OCI-LY3 (cell line): ENCODE data around the gene GRID2.
"Not testable (repeated sequence)": the region's sequence is repeated elsewhere in the genome, so short reads cannot be mapped to it uniquely, and the experiment has no call there.

ENCODE experiments used
- CTCF ChIP-seq: fragments of 200-600, 300-600 bp; sonication (generic); IDR thresholded peaks from 2 replicates; pipeline ENCODE4 v1.5.1; 2014; ENCODE audit warnings: antibody characterized with exemption, low read length, low read depth
- EZH2phosphoT487 ChIP-seq: fragments of 200-600 bp; shearing (Covaris generic); IDR thresholded peaks from 2 replicates; pipeline ENCODE4 v1.6.1; 2018; ENCODE audit warnings: antibody characterized with exemption, mixed run types, low read depth

DNA sequence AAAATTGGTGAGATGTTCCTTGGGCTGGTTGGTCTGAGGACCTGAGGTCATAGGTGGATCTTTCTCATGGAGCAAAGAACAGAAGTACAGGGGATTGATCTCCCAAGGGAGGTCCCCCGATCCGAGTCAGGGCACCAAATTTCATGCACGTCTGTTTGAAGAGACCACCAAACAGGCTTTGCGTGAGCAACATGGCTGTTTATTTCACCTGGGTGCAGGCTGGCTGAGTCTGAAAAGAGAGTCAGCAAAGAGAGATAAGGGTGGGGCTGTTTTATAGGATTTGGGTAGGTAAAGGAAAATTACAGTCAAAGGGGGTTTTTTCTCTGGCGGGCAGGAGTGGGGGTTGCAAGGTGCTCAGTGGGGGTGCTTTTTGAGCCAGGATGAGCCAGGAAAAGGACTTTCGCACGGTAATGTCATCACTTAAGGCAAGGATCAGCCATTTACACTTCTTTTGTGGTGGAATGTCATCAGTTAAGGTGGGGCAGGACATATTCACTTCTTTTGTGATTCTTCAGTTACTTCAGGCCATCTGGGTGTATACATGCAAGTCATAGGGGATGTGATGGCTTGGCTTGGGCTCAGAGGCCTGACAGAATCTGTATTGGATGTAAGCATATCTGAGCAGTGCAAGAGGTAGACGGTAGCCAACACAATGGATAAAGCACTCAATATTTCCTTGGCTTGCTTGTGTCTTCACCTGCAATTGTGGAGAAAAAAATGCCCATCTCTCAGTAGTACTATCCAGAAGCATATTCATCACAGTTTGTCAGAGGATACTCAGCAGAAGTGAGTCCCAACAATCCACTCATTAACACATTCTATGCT lies 26.5 kb upstream of the GRID2 start:
- not testable (repeated sequence) for TF ChIP-seq CTCF, EZH2phosphoT487
